HG02943 (cell line): Measurements from ENCODE around the gene FRMD8.

Experiments used
- ATAC-seq: cut with Tn5 transposase; IDR thresholded peaks from one replicate; pipeline ENCODE4 v1.9.1; 2021; ENCODE audit warnings: mild to moderate bottlenecking, low read depth, moderate library complexity; ENCODE audit not compliant: unreplicated experiment

The FRMD8 gene

DNA sequence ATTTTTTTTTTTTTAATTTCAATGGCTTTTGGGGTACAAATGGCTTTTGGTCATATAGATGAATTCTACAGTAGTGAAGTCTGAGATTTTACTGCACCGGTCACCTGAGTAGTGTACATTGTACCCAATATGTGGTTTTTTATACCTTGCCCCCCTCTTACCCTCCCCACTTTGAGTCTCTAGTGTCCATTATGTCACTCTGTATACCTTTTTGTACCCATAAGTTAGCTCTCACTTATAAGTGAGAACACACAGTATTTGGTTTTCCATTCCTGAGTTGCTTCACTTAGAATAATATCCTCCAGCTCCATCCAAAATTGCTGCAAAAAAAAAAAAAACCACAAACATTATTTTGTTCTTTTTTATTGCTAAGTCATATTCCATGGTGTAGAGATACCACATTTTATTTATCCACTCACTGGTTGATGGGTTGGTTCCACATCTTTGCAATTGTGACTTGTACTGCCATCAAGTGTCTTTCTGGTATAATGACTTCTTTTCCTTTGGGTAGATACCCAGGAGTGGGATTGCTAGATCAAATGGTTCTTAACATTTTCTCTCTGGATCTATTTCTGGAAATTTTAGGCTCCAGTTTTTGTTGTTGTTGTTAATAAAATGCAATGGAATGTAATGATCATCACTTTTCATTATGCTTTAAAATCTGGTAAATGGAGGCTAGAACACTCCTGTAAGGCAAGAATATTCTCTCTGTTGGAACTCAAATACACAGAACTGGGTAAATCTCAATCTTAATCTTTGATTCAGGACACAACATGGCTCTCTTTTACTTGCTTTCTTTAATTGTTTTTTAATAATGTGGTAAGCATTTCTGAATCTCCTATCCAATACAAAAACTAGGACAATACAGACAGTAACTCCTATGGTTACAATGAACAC is 46.5 kb downstream of the FRMD8 start:
- no peak for ATAC-seq

DNA sequence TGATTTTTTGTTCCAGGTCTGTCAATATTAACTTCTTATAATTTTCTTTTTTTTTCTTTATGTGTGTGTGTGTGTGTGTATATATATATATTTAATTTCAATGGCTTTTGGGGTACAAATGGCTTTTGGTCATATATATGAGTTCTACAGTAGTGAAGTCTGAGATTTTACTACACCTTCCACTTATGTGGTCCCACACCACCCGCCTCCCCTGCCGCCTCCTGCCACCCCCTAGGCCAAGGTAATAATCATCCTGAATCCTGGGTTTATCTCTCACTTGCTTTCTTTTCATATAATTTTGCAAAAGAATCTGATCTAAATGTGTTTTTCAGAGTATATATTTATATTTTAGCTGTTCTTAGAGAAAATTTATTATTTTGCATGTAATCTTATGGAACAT is 47.2 kb downstream of the FRMD8 start:
- ATAC-seq: no peak

DNA sequence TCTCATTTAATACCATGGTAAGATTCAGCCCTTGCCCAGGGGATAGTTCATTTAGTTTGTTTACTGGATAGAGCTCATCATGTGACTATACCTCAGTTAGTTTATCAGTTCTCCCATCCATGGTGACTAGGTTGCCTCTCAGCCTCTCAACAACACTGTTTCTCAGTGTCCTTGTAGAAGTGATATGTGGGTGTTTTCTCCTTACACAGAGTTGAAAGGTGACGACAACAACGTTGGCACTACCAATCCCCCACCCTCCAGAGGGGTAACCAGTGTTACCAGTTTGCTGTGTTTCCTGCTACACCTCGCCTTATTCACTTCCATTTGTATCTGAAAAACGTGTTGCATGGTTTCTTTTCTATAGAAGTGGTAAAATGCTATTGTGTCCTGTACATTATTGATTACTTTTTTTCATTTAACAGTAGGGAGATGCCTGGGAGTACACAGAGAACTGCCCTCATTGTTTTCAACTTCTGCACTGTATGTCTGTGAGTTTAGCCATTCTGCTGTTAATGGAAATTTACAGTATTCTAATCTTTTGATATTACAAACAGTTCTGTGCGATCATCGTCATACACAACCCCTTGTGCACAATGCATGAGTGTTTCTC is 47.7 kb downstream of the FRMD8 start:
- ATAC-seq: no peak

DNA sequence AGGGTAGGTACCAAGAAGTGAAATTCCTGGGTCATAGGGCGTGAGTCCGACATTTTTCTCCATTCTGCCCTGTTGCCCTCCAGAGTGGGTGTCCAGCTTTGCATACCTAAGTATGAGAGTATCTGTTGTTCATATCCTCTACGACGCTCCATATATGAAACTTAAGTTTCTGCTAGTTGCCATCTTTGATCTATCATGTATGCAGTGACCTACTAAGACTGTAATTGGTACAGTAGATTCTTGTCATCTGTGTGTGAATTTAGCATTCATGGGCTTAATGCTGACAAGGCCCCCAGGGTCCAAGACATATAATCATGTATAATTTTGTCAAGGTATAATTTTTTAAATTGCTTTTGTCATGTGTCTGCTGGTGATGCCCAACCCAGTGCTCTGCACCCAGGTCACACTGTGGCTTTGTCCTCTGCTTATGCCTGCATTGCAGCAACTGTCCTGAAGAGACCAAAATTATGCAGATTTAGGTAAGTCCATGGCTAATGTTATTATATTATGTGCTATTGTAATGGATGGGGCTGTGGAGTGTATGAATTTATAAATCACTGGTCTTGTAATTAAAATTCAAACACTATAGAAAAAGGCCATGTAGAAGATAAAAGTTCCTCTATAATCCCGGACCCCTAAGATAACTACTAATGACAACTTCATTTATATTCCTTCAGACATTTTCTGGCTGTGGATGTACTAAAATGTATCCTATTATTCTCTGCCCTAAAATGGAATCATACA is 48.4 kb downstream of the FRMD8 start:
- no peak for ATAC-seq

DNA sequence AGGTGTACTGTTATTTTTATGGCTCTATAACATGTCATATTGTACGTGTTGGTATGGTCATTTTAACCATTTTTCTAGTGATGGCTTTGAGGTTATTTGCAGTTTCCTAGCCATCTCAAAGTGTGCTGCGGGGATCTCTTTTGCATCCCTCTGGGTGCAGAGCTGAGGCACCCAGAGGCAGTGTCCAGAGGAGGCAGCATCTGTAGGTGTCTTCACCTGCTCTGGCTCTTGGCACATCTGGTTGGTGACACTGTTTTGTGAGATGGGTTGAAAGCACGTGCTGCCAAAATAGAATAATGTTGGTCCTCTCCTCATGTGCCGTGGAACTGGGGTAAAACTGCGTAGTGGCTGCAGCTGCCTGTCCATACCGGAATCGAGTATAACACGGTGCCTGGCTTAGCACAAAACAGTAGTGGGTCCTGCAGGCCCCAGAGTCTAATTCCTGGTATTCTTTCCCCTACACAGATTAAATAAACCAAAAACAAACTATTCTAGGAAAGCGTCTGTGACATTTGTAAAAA is 49.0 kb downstream of the FRMD8 start:
- no peak for ATAC-seq

DNA sequence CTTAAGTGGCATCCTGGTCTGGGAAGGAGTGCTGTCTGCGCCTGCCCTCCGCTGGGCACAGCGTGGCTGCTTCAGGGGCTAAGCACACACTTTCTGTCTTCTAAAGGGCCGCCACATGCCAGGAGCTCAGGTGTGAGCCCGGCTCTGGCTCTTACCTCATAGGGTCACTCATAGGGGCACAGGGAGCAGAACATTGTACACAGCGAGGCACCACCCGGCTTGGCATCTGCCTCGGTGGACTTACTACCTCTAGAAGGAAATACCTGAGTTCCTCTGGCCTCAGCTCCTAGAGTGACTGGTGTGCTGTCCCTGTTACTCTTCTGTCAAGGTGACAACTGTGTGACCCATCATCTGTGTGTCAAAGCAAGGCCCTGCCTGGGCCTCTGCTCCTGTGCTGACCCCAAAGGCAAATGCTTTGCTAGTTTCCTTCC is 49.6 kb downstream of the FRMD8 start:
- ATAC-seq: no peak

DNA sequence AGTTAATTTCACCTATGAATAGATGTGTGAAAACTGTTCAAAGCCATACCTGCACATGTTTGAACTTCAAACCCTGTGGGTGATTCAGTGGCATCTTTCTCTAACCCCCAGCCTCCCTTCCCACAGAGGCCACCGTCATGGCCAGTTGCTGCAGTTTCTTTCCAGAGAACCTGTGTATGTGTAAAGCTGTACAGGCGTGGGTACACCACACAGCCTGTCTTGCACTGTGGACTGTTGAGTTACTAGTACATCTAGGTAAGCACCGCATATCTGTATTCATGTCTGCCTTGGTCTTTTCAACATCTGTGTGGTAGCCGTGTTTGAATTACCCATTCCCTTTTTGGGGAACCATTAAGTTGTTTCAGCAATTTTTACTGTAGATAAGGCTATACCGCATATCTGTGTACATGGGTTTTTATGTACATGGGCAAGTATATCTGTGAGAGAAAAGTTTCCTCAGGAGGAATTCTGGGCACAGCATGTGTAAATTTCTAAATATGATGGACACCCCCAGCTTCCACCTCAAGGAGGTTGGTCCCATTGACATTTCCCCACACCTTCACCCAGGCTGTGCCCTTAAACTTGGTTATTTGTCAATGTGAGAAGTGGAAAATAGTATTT is 50.1 kb downstream of the FRMD8 start:
- no peak for ATAC-seq

DNA sequence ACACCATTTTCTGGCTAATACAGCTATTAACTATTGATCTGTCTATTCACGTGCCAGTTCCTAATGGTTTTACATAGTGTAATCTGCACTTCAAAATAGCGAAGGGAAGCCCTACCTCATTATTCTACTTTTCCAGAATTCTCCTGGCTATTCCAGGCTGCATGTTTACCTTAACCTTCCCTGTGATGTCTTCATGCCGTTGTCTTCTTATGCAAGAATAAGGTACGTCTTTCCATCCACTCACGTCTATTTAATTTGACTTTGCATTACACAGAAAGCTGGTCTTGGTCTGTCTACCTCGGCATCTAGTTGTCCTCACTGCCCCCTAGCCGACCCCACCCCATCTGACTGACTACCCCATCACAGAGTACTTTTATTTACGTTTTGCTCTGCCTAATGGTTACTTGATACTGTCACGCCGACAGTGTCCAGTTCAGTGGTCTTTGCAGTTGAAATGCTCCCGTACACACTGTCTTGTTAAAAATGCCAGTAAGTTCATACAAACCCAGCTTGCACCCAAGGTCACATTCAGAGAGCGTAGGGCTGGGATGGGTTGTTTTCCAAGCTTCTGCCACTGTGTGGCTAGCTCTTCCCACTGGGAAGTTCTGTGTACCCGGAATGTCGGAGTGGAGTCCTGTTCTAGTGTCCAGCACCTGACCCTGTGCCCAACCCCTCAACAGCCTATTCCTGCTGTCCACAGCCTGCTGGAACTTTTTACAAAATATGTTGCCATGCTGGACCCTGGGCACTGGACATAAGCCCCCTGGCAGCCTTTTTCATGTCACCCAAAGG is 51.2 kb downstream of the FRMD8 start:
- ATAC-seq: no peak

DNA sequence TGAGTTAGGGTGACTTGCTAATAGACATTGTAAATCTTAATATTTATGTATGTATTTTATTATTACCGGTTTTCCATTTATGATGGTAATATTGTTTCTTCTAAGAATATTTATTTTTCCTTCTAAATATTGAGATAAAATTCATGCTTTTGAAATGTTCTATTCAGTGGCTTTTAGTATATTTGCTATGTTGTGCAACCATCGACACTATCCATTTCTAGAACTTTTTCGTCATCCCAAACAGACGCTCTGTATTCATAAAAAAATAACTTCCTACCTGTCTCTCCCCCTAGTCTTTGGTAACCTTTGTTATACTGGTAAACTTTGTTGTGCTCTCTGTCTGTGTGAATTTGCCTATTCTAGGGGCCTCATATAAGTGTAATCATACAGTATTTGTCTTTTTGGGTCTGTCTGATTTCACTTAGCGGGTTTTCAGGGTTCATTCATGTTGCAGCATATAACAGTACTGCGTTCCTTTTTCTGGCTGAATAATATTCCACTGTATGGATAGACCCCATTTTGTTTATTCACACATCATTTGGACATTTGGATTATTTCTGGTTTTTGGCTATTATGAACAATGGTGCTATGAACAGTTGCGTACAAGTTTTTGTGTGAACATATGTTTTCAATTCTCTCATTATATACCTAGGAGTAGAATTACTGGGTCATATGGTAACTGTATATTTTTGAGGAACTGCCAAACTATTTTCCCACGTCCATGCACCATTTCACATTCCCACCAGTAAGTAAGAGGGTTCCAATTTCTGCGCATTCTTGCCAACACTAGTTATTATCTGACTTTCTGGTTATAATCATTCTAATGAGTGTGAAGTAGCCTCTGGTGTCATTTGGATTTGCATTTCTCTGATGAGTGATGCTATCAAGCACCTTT is 52.1 kb downstream of the FRMD8 start:
- ATAC-seq: no peak

DNA sequence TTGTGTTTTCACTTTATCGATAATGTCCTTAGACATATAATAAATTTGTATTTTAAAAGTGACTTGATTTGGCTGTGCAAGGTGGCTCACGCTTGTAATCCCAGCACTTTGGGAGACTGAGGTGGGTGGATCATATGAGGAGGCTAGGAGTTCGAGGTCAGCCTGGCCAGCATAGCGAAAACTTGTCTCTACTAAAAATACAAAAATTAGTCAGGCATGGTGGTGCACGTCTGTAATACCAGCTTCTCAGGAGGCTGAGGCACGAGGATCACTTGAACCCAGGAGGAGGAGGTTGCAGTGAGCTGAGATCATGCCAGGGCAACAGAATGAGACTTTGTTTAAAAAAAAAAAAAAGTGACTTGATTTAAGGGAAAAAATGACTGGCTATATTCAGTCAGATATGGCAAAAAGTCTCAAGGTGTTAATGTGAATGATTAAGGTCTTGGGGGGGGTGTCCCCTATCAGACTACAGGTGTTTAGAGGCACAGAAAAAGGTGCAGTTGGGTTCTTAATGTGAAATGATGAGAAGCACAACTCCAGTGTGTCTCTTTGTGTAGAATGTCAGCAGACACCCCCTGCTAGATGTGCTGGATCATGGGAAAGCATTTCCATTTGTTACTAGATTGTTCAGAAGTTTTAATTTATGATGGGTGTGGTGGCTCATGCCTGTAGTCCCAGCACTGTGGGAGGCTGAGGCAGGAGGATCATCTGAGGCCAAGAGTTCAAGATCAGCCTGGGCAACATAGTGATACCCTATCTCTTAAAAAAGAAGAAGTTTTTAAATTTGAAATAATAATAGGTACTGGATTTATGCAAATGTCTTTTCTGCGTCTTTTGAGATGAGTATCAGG is 53.1 kb downstream of the FRMD8 start:
- no peak for ATAC-seq

DNA sequence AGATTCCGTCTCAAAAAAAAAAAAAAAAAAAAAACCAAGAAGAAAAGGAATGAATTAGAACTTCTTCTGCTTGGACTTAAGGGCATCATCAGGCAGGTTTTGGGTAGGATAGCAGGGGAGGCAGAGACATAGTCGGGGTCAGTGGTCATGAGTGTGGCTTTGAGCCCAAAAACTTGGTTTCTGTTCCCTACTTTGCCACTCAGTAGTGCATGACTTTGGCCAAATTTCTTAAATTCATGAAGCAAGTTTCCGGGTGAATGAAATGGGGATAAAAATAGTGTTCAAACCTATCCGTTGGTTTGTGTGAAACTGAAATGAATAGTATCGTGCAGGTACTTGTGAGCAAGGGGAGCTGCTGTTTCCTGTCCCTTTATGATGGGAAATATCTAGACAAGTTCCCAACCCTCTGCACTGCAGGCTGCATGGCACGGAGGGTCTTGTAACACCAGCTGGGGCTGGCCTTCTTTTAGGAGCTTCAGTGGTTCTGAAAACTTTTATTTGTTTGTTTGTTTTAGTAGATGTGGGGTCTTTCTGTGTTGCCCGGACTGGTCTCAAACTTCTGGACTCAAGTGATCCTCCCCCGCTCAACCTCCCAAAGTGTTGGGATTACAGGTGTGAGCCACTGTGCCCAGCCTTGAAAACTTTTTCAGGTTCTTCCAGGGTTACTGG is 54.5 kb downstream of the FRMD8 start:
- ATAC-seq: peak; percentile 60

DNA sequence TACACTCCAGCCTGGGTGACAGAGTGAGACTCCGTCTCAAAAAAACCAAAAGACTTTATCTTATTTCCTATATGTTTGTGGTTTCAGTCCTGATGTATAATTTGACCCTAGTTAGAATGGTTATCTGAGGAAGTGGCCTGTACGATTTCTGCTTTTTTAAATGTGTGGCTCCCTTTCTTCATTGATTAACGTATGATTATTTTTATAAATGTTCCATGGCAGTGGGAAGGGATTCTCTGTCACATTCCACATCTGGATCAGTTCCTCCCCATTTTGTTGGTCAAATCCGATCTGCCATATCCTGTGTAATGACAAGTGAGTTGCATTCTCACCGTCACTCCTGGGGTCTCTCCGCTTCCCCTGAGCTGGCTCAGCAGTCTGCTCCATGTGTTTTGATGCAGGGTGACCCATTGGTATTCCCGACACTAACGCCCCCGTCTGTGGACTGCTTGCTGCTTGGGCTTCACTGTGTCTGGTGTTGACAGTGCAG is 56.5 kb downstream of the FRMD8 start:
- no peak for ATAC-seq

DNA sequence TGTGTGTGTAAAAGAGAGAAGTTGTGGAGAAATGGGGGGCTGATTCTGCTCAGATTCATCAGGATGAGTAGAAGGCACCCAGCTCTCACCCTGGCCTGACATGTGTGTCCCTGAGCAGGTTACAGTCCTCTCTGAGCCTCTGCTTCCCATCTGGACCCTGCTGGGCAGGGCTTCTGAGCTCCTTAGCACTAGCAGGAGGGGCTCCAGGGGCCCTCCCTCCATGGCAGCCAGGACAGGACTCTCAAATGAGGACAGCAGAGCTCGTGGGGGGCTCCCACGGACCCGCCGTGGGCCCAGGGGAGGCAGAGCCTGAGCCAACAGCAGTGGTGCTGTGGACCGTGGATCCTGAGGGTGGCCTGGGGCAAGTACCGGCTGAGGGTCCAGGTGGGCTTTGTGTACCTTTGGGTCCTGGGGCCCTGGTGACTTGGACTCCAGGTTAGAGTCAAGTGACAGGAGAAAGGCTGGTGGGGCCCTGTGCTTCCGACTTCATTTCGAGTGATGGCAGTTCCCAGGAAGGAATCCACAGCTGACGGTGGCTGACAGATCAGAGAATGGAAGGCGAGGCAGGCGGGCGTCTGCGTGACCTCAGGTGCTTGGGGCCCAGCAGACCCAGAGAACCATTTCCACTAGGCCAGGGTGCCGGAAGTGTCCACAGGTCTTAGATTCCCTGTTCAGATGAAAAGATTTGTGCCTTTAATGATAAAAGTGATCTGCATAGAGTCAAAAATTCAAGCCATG is 58.0 kb downstream of the FRMD8 start:
- ATAC-seq: no peak

DNA sequence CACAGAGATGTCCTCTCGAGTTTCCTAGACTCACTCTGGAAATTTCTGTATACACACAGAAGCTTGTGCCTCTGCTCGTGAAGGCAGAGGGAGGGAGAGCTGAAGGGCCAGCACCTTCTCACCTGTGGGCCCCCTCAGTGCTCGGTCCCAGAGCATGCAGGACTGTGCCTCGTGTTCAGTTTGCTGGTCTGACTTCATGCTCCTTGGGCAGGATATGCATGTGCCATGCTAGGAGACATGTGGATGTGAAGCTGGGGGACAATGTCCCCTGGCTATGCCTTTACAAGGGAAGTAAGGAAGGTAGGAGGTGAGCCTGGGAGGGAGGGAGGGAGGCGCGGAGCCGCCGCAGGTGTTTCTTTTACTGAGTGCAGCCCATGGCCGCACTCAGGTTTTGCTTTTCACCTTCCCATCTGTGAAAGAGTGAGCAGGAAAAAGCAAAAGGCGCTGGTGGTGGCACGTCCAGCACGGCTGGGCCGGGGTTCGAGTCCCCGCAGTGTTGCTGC is 58.7 kb downstream of the FRMD8 start:
- ATAC-seq: no peak

DNA sequence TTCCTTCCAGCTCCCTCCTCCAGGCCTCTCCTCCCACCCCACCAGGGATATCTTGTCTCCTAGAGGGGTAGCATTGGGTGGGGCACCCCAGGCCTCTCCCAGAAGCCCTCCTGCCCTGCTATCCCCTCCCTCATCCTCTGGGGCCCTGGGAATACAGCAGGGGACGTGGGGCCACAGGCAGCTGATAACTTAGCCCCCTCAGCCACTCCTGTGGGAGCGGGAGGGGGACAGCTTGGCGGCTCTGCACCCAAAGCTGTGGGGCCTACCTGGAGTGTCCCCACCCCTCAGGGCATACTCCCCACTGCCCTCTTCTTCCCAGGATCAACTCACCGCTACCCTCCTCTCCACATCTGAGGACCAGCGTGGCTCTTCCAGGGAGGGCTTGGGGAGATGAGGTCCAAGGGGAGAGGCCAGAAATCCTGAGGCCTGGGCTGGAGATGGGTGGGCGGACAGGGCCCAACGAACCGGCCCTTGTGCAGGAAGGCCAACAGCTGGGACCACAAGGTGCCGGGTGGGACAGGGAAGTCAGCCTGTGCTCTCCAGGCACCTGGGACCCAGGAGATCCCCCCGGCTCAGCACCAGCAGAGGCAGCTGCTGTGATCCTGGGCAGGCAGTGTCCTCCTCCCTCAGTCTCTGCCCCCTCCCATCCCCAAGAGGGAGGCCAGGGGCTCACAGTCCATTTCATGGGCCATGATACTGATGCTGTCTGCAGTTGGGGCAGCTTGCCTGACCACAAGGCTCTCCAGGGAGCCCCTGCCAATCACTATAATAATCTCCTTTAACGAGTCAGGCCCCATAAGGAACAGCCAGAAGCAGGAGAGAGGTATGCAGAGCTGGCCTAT is 59.4 kb downstream of the FRMD8 start:
- no peak for ATAC-seq
